Effector memory CD4-positive, alpha-beta T cell (primary cell): Measurements from ENCODE around the gene CDYL2.

Source experiments
- DNase-seq, 3 donors: peaks; one replicate each; pipeline ENCODE4 v3.0.0-alpha.2; 2020
- H3K27ac ChIP-seq: 2 replicates; pipeline ENCODE4 v1.7.0; 2013; ENCODE audit warnings: mild to moderate bottlenecking, low read length, moderate library complexity; ENCODE audit not compliant: insufficient read depth, poor library complexity, severe bottlenecking
- H3K27me3 ChIP-seq: replicated peaks from 2 replicates; pipeline ENCODE4 v1.7.0; 2013; ENCODE audit warnings: mild to moderate bottlenecking, low read length; ENCODE audit not compliant: insufficient read depth, control insufficient read depth, poor library complexity, severe bottlenecking
- H3K36me3 ChIP-seq: 2 replicates; pipeline ENCODE4 v1.7.0; 2013; ENCODE audit warnings: mild to moderate bottlenecking, low read length, moderate library complexity; ENCODE audit not compliant: control insufficient read depth, insufficient read depth
- H3K4me1 ChIP-seq: 2 replicates; pipeline ENCODE4 v1.7.0; 2013; ENCODE audit warnings: low read length, mild to moderate bottlenecking; ENCODE audit not compliant: control insufficient read depth, insufficient read depth, poor library complexity, severe bottlenecking
- H3K4me3 ChIP-seq: 2 replicates; pipeline ENCODE4 v1.7.0; 2013; ENCODE audit warnings: low read length, low read depth, mild to moderate bottlenecking; ENCODE audit not compliant: insufficient read depth, poor library complexity, severe bottlenecking
- H3K9me3 ChIP-seq: 2 replicates; pipeline ENCODE4 v1.7.0; 2013; ENCODE audit warnings: mild to moderate bottlenecking, low read length, moderate library complexity; ENCODE audit not compliant: control insufficient read depth

Gene CDYL2

GRCh38 chr16:80719573-80719972 is 84.8 kb downstream of the CDYL2 start:
- Histone ChIP-seq H3K27me3 (no peaks in the 10 kb centered on the region), H3K36me3 (no peaks in the 10 kb centered on the region), H3K4me1 (peaks cover 5% of the 10 kb centered on the region), H3K9me3 (no peaks in the 10 kb centered on the region), H3K27ac (no peak overlapping the region), H3K4me3 (no peak overlapping the region)
- DNase-seq: no peak

DNA sequence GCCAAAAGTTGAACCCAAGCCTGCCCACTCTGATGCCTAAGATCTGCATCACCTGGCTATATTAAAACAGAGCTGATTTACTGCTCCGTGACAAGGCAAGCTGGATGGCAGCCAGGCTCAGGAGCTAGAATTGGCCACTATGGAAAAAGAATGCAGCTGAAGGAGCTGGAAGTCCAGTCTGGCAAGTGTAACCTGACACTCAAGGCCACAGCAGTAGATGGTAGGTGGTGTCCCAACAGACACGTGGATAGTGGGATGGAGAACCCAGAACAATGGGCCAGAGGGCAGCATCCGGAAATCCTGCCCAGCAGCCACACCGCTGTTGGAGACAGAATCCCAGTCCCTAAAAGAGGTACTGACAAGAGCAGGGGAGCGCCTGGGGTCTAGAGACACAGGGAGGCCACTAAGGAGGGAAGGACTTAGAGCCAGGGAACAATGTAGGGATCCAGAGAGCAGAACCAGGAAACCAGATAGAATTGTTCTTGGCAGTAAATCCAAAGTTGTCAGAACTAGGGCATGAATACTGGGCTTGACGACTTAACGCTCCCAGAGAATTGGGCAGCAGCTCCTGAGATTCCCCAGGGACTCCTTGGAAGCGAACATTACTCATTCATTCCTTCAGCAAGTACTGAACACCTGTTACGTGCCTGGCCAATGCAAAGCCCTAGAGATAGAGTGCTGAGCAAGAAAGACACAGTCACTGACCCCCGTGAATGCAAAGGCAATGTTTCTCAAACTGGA is 85.7 kb downstream of the CDYL2 start:
- H3K36me3 ChIP-seq: no peaks in the 10 kb centered on the region
- H3K27me3 ChIP-seq: no peaks in the 10 kb centered on the region

GRCh38 chr16:80717611-80718010 is 86.8 kb downstream of the CDYL2 start:
- no peak overlapping the region for H3K27ac ChIP-seq
- DNase-seq: no peak
- H3K36me3 ChIP-seq: no peaks in the 10 kb centered on the region
- no peak overlapping the region for H3K4me3 ChIP-seq
- H3K4me1 ChIP-seq: peaks cover 5% of the 10 kb centered on the region
- no peaks in the 10 kb centered on the region for H3K9me3 ChIP-seq
- no peaks in the 10 kb centered on the region for H3K27me3 ChIP-seq

More for the DNA sequence above, 85.7 kb downstream of the CDYL2 start:
- no peaks in the 10 kb centered on the region for H3K9me3 ChIP-seq
- no peak for DNase-seq
- H3K4me1 ChIP-seq: peaks cover 5% of the 10 kb centered on the region
- no peak overlapping the region for H3K4me3 ChIP-seq
- H3K27ac ChIP-seq: no peak overlapping the region

DNA sequence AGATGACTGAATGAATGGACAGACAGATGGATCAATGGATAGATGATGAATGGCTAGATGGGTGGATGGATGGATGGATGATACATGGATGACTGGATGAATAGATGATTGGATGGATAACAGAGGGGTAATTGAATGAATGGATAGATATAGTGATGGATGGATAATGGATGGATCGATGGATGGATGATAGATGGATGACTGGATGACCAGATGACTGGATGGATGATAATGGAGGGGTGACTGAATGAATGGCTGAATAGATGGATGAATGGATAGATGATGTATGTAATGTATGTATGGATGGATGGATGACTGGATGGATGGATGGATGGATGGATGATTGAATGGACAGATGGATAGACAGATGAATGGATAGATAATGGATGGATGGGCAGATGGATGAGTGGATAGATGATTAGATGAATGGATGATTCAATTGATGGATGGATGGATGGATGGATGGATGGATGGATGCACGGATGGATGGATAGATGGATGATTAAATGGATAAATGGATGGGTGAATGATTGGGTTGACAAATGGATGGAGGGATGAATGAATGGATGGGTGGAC is 87.7 kb downstream of the CDYL2 start:
- no peaks in the 10 kb centered on the region for H3K27me3 ChIP-seq
- no peaks in the 10 kb centered on the region for H3K9me3 ChIP-seq
- H3K4me3 ChIP-seq: no peak overlapping the region
- no peak for DNase-seq
- H3K36me3 ChIP-seq: no peaks in the 10 kb centered on the region
- peaks cover 5% of the 10 kb centered on the region for H3K4me1 ChIP-seq
- H3K27ac ChIP-seq: no peak overlapping the region

DNA sequence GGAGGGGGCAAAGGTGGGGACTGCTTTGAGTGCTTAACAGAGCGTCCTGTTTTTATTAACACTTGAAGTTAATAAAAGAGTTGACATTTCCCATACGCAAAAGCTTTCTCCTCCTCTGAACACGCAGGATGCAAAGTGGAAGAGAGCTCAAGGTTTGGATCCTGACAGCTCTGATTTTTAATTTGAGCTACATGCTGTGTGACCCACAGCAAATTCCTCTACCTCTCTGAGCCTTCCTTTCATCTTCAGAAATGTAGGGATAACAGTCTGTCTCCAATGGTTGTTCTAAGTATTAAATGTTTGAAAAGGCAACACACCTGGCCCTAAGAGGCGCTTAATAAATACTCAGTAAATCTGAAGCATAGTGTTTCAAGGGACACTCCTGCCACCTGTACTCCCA is 93.0 kb downstream of the CDYL2 start:
- H3K36me3 ChIP-seq: no peaks in the 10 kb centered on the region
- no peak overlapping the region for H3K27ac ChIP-seq
- no peak for DNase-seq
- no peak overlapping the region for H3K4me3 ChIP-seq
- no peaks in the 10 kb centered on the region for H3K4me1 ChIP-seq
- no peaks in the 10 kb centered on the region for H3K27me3 ChIP-seq
- H3K9me3 ChIP-seq: no peaks in the 10 kb centered on the region

DNA sequence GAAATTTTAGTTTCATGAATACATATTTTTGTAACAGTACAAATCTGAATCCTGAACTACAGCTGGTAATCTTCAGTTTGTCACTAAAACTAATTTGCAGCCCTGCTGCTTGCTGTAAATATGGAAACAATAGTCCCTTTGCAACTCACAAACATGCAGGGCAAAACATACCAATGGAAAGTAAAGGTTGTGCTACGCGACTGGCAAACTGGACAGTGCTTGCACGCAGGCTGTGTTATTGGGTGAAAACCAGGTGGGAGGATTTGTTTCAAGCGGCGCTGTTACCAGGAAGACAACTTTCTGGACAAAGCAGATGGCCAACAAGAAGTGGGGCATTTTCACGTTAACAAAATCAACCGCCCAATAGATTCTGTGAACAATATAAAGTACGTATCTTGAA is 93.5 kb downstream of the CDYL2 start:
- Histone ChIP-seq H3K27ac (no peak overlapping the region), H3K4me1 (no peaks in the 10 kb centered on the region), H3K9me3 (no peaks in the 10 kb centered on the region), H3K27me3 (no peaks in the 10 kb centered on the region), H3K4me3 (no peak overlapping the region), H3K36me3 (no peaks in the 10 kb centered on the region)
- DNase-seq: no peak

GRCh38 chr16:80708823-80709222 is 95.6 kb downstream of the CDYL2 start:
- Histone ChIP-seq H3K36me3 (no peaks in the 10 kb centered on the region), H3K4me3 (no peak overlapping the region), H3K4me1 (no peaks in the 10 kb centered on the region), H3K27ac (no peak overlapping the region), H3K27me3 (no peaks in the 10 kb centered on the region), H3K9me3 (no peaks in the 10 kb centered on the region)
- no peak for DNase-seq

DNA sequence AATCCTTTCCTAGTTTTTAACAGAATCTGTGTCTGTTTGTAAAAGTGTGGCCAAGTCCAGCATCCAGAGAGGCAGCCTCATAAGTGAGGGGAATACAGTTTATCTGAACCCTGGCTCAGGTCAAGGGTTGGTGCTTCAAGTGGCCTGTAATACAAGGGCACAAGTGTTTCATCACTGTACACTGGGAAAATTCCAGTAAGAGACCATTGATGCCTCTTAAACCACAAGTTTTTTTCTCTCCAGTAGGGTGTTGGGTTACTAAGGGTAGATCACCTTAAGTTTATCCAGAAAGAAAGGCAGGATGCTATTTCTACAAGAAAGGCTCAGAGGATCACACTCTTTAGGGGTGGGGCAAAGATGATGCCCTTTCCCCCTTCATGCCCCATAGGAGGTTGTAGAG is 96.7 kb downstream of the CDYL2 start:
- no peaks in the 10 kb centered on the region for H3K9me3 ChIP-seq
- DNase-seq: no peak
- no peak overlapping the region for H3K4me3 ChIP-seq
- H3K27me3 ChIP-seq: no peaks in the 10 kb centered on the region
- no peaks in the 10 kb centered on the region for H3K4me1 ChIP-seq
- no peak overlapping the region for H3K27ac ChIP-seq
- no peaks in the 10 kb centered on the region for H3K36me3 ChIP-seq

DNA sequence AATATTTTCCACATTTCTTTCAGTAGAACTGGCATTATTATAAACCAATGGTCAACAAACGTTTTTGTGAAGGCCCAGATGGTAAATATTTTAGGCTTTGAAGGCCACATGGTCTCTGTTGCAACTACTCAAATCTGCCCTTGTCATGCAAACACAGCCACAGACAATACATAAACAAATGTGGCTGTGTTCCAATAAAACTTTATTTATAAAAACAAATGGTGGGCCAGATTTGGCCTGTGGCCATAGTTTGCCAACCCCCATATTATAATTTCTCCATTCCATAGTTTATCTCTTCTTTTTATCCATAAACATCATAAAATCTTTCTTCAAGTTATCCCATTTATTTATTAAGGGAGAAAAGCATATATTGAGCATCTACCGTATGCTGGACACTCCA is 98.8 kb downstream of the CDYL2 start:
- Histone ChIP-seq H3K27ac (no peak overlapping the region), H3K9me3 (no peaks in the 10 kb centered on the region), H3K4me1 (no peaks in the 10 kb centered on the region), H3K4me3 (no peak overlapping the region), H3K36me3 (no peaks in the 10 kb centered on the region), H3K27me3 (no peaks in the 10 kb centered on the region)
- DNase-seq: no peak

DNA sequence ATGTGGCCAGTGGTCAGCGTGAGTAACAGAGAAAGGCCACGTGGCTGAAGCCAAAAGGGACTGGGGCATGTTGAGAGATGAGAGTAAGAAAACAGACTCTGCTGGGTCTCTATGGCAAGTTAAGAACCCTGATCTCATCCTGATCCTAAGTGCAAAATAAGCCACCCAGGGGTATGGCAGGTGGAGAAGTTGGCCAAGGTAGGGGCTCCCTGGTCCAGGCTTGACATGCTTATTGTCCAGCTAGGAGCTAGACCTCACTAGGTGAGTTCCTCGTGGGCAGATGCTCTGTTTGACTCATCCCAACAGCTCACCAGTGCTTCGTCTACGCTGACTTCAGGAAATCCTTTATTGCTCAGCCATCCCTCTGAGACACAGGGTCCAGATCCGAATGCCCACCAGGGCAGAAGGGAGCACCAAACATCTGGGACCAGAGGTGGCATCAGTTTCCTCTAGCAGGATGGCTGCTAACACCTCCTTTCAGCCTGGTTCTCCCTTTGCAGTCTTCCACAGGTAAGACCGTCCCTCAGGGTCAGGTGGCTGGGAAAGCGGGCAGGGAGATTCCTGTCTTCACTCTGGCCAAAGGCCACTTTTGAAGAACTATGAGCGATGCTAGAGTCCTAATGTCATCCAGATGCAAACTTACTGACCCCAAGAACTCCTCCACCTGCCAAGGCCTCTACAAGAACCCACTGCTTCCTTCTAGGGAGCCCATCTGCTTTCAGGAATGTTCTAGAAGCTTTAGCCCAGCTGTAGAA is 99.5 kb downstream of the CDYL2 start:
- DNase-seq: no peak
- Histone ChIP-seq H3K27ac (no peak overlapping the region), H3K27me3 (no peaks in the 10 kb centered on the region), H3K9me3 (no peaks in the 10 kb centered on the region), H3K36me3 (no peaks in the 10 kb centered on the region), H3K4me1 (no peaks in the 10 kb centered on the region), H3K4me3 (no peak overlapping the region)
